Measurements from ENCODE around the gene ZNF385D.

ZNF385D gene

DNA sequence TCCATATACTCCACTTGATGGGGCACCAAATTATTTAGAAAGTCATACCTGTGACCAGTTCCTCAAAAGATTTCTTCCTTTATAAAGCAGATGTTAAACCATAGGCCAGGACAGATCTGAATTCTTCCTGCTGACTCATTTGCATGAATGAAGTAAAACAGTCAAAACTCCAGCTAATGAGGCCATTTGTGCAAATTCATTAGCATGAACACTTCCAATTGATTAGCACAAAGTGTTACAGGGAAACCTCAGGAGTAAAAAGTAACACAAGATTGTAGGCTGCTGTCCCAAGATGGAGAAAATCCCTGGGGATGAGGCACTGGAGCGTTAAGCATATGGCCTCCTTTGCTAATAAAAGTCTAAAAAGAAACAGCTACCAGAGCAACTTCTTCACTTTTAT lies 149.8 kb downstream of the ZNF385D start:
- no peak for DNase-seq (ENCODE audit: low read depth)

- no peak for DNase-seq (ENCODE audit: low read depth)
These were observed 151.1 kb downstream of the ZNF385D start for GRCh38 chr3:21599890-21600289.

DNA sequence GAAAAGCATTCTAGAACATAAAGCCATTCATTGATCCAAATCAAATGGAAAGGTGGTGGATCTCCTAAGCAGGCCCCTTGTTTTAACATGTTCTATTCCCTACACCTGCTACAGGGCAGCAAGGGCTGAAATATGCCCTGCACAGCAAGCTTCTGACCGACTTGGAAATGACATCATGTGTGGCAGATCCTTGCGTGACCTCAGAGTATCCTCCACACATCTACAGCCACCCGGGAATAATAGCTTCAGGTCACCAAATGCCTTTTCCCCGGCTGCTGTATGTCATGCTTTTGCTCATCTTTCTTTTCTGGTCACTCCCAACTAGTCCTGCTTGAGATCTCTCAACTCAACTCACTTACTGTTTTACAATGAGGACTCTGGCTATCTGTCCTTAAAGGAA lies 158.2 kb downstream of the ZNF385D start:
- DNase-seq (ENCODE audit: low read depth) = no peak

- no peak for DNase-seq (ENCODE audit: low read depth)
These were observed 163.1 kb downstream of the ZNF385D start for GRCh38 chr3:21587894-21588293.

DNA sequence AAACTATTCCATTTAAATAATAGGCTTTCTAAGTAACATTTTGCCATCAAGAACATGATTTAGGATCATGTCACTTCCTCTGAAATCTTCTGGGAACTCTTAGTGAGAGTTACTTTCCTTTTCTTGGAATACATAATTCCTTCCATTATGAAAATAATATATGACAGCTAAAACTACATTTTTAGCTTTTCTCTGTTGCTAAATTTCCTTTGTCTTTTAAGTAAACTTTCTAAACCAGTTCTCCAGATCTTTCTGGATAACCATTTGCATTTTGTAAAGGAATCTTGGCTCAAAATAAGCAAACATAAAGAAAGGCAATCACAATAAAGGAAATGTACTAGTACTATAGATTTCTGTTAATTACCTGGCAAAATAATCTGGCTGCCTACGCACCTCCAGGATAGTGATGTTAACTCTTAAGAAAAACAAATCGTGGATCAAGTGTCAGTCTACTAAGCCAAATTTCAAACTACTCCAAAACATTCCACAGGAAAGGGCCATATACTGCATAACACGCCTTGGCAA lies 165.7 kb downstream of the ZNF385D start:
- no peak for DNase-seq (ENCODE audit: low read depth)

GRCh38 chr3:21573291-21573690 lies 177.7 kb downstream of the ZNF385D start:
- no peak for DNase-seq (ENCODE audit: low read depth)

GRCh38 chr3:21564531-21564930 lies 186.5 kb downstream of the ZNF385D start:
- no peak for DNase-seq (ENCODE audit: low read depth)

DNA sequence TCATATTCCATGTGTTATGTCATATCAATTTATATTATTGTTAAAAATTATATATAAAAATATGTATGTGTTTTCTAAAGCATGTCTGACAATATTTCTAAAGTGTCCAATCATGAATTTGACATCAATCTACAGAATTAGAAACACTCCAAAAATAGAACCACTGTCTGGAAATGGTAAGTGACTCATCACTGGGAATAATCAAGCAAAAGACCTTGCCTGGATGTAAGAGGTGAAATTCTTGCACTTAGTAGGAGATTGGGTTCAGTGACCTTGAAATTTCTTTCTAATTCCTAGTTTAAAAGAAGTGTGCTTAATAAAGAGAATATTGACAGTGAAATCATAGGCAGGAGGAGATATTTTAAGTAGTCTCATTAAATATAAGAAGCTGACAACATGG lies 188.8 kb downstream of the ZNF385D start:
- DNase-seq (ENCODE audit: low read depth) = no peak

GRCh38 chr3:21561472-21561871 lies 189.5 kb downstream of the ZNF385D start:
- no peak for DNase-seq (ENCODE audit: low read depth)

GRCh38 chr3:21551019-21551418 lies 200.0 kb downstream of the ZNF385D start:
- DNase-seq (ENCODE audit: low read depth) = no peak

- no peak for DNase-seq (ENCODE audit: low read depth)
These were observed 206.9 kb downstream of the ZNF385D start for GRCh38 chr3:21544076-21544462.

DNA sequence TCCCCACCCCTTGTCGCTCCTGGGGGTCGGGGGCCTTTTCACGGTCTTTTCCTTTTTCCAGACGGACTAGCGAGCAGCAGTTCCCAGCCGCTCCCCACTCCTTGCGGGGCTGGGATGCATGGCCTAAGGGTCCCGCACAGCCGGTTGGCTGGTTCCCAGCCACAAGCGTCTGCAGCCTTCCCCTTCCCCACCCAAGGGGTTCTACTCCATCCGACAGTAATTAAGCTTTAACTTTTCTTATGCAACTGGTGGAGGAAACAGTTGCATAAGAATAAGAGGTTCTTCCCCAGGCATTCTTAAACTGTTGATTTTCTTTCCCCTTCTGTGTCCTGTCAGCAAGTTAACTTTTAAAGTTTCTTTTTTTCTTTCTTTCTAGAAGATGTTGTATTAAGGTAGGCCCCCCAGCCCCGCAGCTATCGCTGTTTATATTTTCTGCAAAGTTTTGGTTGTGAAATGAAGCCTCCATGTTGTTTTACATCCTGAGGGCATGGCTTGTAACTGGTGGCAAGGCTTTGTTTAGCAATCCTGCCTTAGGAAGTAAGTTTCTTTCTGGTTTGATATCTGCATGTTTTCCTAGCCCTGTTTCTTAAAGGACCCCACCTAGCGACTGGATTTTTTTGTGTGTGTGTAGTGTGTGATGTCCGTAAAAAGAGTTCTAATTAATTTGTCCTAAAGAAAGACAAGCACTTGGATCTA lies 207.5 kb downstream of the ZNF385D start:
- no peak for DNase-seq (ENCODE audit: low read depth)

DNA sequence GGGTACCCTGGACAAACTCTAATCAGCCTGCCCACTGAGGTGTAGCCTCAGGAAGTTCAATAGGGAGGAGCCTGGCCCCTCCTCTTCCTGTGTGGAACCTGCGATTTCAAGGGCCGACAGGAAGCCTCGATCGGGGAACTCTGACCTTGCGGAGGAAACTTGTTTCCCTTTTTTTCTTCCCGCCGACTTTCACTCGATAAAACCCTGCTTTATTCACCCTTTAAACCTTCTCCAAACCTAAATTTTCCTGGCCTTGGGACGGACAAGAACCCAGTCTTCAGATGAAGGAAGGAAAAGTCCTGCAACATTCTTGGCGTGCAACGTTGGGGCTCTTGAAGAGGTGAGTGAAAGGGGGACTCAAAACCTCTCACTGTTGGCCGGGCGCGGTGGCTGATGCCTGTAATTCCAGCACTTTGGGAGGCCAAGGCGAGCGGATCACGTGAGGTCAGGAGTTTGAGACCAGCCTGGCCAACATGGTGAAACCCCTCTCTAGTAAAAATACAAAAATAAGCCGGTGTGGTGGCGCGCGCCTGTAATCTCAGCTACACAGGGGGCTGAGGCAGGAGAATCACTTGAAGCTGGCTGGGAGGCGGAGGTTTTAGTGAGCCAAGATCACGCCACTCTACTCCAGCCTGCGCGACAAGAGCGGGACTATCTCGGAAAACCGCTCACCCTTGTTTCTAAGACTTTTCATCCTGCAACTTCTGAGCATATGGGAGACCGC lies 208.2 kb downstream of the ZNF385D start:
- no peak for DNase-seq (ENCODE audit: low read depth)

DNA sequence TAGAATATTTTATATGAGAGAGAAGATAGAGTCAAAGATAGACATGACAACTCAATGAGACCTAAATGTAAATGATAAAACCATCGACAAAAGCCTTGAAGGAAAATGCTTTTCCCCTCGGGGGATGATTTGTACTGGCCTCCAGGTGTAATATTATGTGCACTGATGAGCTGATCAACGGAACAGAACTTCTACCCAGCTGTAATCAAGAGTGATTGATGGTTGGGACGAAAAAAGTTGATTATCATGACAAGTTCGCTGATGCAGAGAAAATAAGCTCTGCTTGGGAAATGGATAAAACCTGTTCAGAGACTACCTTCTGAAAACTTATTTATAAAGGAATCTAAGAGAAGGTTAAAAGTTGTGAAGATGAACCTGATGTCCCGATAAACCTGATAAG lies 210.7 kb downstream of the ZNF385D start:
- no peak for DNase-seq (ENCODE audit: low read depth)

DNA sequence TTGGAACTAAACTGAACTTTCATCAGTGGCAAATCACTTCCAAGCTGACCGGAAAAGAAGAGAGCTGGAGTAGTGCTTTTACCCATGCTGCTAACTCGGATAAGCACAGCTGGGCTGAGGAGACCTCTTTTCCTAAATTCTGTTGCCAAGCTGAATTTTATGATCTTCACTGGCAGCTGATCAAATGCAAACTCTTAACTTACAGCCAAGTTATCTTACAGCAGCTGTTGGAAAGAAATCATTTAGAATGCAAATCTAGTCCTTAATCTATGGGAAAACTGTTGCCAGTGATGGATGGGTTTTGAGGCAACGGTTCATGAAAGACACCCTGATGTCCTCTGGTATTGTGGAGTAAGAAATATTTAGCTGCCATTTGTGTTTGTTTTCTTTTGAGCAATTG lies 216.5 kb downstream of the ZNF385D start:
- DNase-seq (ENCODE audit: low read depth) = no peak

GRCh38 chr3:21533002-21533401 lies 218.0 kb downstream of the ZNF385D start:
- no peak for DNase-seq (ENCODE audit: low read depth)

DNA sequence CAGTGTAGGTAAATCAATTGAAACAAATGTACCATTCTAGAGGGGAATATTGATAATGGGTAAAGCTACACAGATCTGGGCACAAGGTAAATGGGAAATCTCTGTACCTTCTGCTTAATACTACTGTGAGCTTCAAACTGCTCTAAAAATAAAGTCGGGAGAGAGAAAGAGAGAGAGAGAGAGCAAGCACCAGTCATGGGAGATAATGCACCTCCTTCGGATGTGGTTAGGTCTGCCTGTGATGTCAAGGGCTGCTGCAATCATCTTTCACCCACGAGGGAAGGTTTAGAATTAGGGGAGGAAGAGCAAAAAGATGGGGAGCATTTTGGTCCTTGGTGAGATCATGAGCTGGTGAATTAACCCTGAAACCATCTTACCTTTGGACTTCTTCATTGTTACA lies 219.1 kb downstream of the ZNF385D start:
- no peak for DNase-seq (ENCODE audit: low read depth)

DNA sequence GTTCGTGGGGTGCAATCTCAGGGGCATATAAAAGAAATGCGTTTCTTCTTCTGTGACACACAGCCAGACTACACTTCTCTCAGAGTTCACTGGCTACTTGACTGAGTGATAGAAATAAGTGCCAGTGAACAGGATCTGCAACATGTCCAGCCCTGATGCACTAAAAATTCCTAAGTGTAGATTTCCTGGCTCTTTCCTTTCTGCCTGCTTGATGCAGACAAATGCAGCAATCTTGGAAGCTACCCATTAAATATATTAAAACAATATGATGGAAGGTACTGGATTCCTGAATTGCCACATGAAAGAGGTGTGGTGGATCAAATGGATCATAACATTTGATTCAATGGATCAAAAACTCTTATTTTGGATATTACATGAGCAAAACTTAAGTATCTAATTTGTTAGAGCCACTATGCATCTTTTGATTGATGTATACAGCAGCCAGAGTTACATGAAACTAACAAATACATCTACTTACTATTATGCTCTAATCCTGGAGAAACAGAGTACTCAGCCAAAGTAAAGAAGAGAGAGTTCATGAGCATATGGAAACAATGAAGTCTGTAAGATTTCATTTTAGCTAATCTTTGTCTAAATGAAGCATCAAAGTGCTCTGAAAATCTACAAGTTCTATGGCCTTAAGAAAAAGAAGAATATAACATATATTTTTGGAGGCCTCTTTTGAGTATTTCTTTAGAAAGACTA lies 222.6 kb downstream of the ZNF385D start:
- DNase-seq (ENCODE audit: low read depth) = no peak

DNA sequence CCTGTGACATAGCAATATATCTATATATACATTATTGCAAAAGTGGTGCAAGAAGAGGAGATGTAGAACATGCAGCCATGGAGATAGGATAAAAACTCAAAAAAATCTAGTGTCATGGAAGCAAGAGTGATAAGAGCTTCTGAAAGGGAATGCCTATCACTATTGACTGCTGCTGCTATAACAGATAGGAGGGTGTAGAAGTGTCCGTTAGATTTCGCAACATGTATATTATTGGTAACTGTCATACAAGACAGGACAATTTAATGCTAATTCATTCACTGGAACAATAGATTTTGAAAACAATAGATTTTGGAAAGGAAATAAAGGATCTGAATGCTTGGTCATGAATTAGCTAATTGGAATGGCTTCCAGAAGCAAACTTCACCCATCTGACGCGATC lies 224.5 kb downstream of the ZNF385D start:
- no peak for DNase-seq (ENCODE audit: low read depth)

GRCh38 chr3:21524133-21524532 lies 226.9 kb downstream of the ZNF385D start:
- no peak for DNase-seq (ENCODE audit: low read depth)

DNA sequence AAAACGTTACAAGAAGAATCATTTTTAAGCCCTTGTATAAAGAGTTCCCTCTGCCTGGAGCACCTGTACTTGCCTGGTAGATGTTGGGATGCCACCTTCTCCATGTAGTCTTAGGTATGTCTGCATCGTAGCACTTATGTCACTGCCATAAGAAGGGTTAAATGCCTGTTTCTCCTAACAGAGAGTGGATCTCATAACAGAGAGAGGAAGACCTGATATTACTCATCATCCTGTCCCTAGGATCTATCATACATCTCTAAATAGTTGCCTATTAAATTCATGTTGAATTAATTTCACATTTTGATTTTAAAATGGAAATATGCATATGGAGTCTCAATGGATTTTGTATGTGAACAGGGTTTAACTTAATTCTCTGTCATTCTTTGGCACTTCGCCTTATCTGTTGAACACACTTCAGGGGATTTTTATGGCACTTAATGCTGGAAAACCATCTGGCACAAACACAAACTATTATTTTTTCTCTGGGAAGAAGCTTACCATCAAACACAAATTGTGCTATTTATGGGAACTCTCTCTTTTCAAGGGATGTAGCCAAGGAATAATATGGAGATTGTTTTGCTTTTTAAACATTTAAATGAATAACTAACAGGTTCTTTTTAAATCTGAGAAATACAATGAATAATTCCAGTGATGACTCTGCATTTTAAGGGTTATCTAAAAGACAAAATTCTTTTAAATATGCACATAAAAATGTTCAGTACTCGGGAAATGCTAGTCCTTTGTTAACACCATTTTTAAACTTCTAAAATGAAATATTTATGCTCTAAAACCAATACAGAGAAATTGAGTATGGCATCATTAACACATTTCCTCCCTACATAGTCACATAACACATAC lies 230.7 kb downstream of the ZNF385D start:
- DNase-seq (ENCODE audit: low read depth) = no peak

DNA sequence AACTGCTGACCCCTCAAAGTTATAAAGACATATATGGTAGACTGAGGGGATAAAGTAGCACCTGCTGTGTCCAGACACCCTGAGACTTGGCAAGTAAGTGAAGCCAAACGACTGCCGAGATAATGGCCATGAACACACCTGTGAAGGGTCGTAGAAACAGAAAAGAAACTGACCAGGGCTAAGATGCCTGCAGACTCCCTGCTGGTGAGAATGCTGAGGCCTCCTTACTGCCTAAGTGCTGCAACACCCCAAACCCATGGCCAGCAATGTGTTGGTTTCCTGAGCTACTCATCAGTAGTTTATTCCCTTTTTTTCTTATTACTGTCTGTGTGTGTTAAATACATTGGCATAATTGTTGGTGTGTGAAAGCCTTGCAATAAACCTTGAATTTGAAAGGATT lies 233.8 kb downstream of the ZNF385D start:
- no peak for DNase-seq (ENCODE audit: low read depth)

All from stimulated activated CD8-positive, alpha-beta memory T cell treated with anti-CD3 and anti-CD28 coated beads, Interleukin-7, amount 100 ng/mL, for 24 hours (primary cell).